HepG2 (cell line): Measurements from ENCODE around the gene SH3PXD2A. TPM values are rescaled to one million over a fixed set of nuclear protein-coding genes. Genes with fewer than 3 reads are reported as not detected.
"Not testable (repeated sequence)": the region's sequence is repeated elsewhere in the genome, so short reads cannot be mapped to it uniquely, and the experiment has no call there.

Experiments used
- ATAC-seq: fragments of 200-7000 bp; cut with Tn5 transposase; 3 replicates; pipeline ENCODE4 v1.9.1; 2020; ENCODE audit warnings: mild to moderate bottlenecking, moderate library complexity
- BruUV-seq: library from RNA; stranded (reverse); fragments of 400-500 nt; replicated peaks from 2 replicates; lab custom pipeline; 2021; lab: Mats Ljungman, UMichigan
- CTCF ChIA-PET: fragments of 300-600 bp; formaldehyde crosslinking; extraction: SDS; loops from one replicate; lab custom pipeline; 2021; ENCODE audit warnings: low total read pairs, inconsistent platforms, low intra/inter-chr PET ratio; lab: Yijun Ruan, JAX
- POLR2A ChIA-PET: fragments of 350-600 bp; sonication (Branson Sonifier 250); formaldehyde crosslinking; loops from one replicate; lab custom pipeline; 2020; ENCODE audit warnings: antibody characterized with exemption, inconsistent platforms; lab: Yijun Ruan, JAX
- DNase-seq: peaks from one replicate; pipeline ENCODE4 v3.0.0-alpha.2; 2015; ENCODE audit warnings: low spot score
- FAIRE-seq: peaks from 3 replicates; lab custom pipeline; 2011; peaks lifted over from hg19 to GRCh38; lab: Jason Lieb, UNC
- H2AFZ ChIP-seq: one replicate; pipeline ENCODE4 v1.6.1; 2011; ENCODE audit warnings: low read length, inconsistent platforms
- H3K27ac ChIP-seq: fragments of 300-600 bp; 3 replicates; pipeline ENCODE4 v1.8.0; 2011; ENCODE audit warnings: mixed run types, mild to moderate bottlenecking, mixed read lengths, low read length, inconsistent platforms; ENCODE audit not compliant: insufficient read depth; ENCODE audit errors: extremely low read length
- H3K27me3 ChIP-seq, 2 experiments: fragments of 200-600 bp in 1 of 2; 2 replicates in 1 of 2; 3 replicates in 1 of 2; pipeline versions ENCODE4 v1.6.0 to v1.8.0; 2011; ENCODE audit warnings: low read length in 2 of 2, mild to moderate bottlenecking in 2 of 2, moderate library complexity in 2 of 2, inconsistent platforms in 1 of 2; ENCODE audit not compliant: insufficient read depth in 2 of 2, control insufficient read depth in 1 of 2
- H3K36me3 ChIP-seq, 2 experiments: fragments of 200-600 bp in 1 of 2; replicated peaks in 1 of 2; 2 replicates in 1 of 2; 3 replicates in 1 of 2; pipeline versions ENCODE4 v1.5.1 to v1.8.0; 2011; ENCODE audit warnings: low read length in 2 of 2, inconsistent platforms in 1 of 2; ENCODE audit not compliant: insufficient read depth in 2 of 2, control insufficient read depth in 1 of 2
- H3K4me1 ChIP-seq: 2 replicates; pipeline ENCODE4 v1.5.1; 2012; ENCODE audit warnings: low read length, inconsistent platforms; ENCODE audit not compliant: insufficient read depth
- H3K4me2 ChIP-seq: 2 replicates; pipeline ENCODE4 v1.6.0; 2011; ENCODE audit warnings: low read depth, low read length, inconsistent platforms
- H3K4me3 ChIP-seq, 3 experiments: fragments of 200-600 bp in 1 of 3; sonication (generic), shearing (Covaris generic) in 1 of 3; replicated peaks in 1 of 3; 2 replicates each; pipeline ENCODE4 v1.5.1; 2011 to 2016; ENCODE audit warnings: low read length in 3 of 3, inconsistent platforms in 2 of 3, low read depth in 2 of 3, mild to moderate bottlenecking in 2 of 3, control low read depth in 1 of 3, mixed read lengths in 1 of 3; ENCODE audit not compliant: insufficient read depth in 1 of 3
- H3K79me2 ChIP-seq: one replicate; pipeline ENCODE4 v1.6.1; 2011; ENCODE audit warnings: low read length, inconsistent platforms; ENCODE audit not compliant: insufficient read depth
- H3K9ac ChIP-seq: 2 replicates; pipeline ENCODE4 v1.6.0; 2011; ENCODE audit warnings: mild to moderate bottlenecking, low read depth, low read length, inconsistent platforms; ENCODE audit not compliant: insufficient read depth
- H3K9me3 ChIP-seq: 2 replicates; pipeline ENCODE4 v1.5.1; 2012; ENCODE audit warnings: mild to moderate bottlenecking, low read length
- H4K20me1 ChIP-seq: 2 replicates; pipeline ENCODE4 v1.6.0; 2011; ENCODE audit warnings: inconsistent platforms, mild to moderate bottlenecking, low read length, moderate library complexity; ENCODE audit not compliant: insufficient read depth
- ARNTL ChIP-seq: sonication (generic); formaldehyde crosslinking; IDR thresholded peaks from 2 replicates; pipeline ENCODE4 v1.4.0; 2020; ENCODE audit warnings: mild to moderate bottlenecking, missing genetic modification reagents
- BRD4 ChIP-seq: sonication (generic); formaldehyde crosslinking; IDR thresholded peaks from 2 replicates; pipeline ENCODE4 v1.4.0; 2020; ENCODE audit warnings: missing genetic modification reagents
- CBFB ChIP-seq: sonication (generic); formaldehyde crosslinking; IDR thresholded peaks from 2 replicates; pipeline ENCODE4 v1.4.0; 2020; ENCODE audit warnings: missing genetic modification reagents
- HIC2 ChIP-seq: sonication (generic); formaldehyde crosslinking; IDR thresholded peaks from 2 replicates; pipeline ENCODE4 v1.9.0; 2022; ENCODE audit warnings: low read depth, missing genetic modification reagents
- HNRNPL ChIP-seq: fragments of 200-400 bp; formaldehyde crosslinking; IDR thresholded peaks from 2 replicates; pipeline ENCODE4 v1.6.1; 2017; ENCODE audit warnings: mild to moderate bottlenecking, low read depth, low read length
- MYNN ChIP-seq: sonication (generic); formaldehyde crosslinking; IDR thresholded peaks from 2 replicates; pipeline ENCODE4 v1.4.0; 2020; ENCODE audit warnings: mild to moderate bottlenecking, low read depth, missing genetic modification reagents
- NCOA5 ChIP-seq: sonication (generic); formaldehyde crosslinking; IDR thresholded peaks from 2 replicates; pipeline ENCODE4 v1.4.0; 2020; ENCODE audit warnings: missing genetic modification reagents
- PLRG1 ChIP-seq: fragments of 450-650 bp; conservative IDR thresholded peaks from 2 replicates; pipeline ENCODE4 v1.6.1; 2016
- RNF2 ChIP-seq: fragments of 450-650 bp; conservative IDR thresholded peaks from 2 replicates; pipeline ENCODE4 v1.6.1; 2016; ENCODE audit warnings: low read depth
- ZBTB2 ChIP-seq: sonication (generic); formaldehyde crosslinking; IDR thresholded peaks from 2 replicates; pipeline ENCODE4 v1.8.0; 2022; ENCODE audit warnings: low read depth, missing genetic modification reagents
- ZNF331 ChIP-seq: sonication (generic); formaldehyde crosslinking; IDR thresholded peaks from 2 replicates; pipeline ENCODE4 v1.4.0; 2020; ENCODE audit warnings: missing genetic modification reagents
- ZNF570 ChIP-seq: sonication (generic); formaldehyde crosslinking; IDR thresholded peaks from 2 replicates; pipeline ENCODE4 v1.4.0; 2020; ENCODE audit warnings: mild to moderate bottlenecking, missing genetic modification reagents, borderline replicate concordance
- ZNF597 ChIP-seq: sonication (generic); formaldehyde crosslinking; IDR thresholded peaks from 2 replicates; pipeline ENCODE4 v1.5.0; 2020; ENCODE audit warnings: missing genetic modification reagents
- WGBS: methylation state at CpG from one replicate; pipeline ENCODE4 v1.1.6; 2017; ENCODE audit warnings: low lambda C conversion rate; 5-methylcytosine and 5-hydroxymethylcytosine counted together
- in situ Hi-C: cut with HindIII; loops from 2 replicates; pipeline ENCODE4 v1.10.0; 2017; ENCODE audit warnings: low pct_unique_long_range_greater_than_20kb; ENCODE audit not compliant: extremely low pct_ligation_motif_present
- intact Hi-C: fragments of 100-400 bp; cut with micrococcal nuclease; formaldehyde crosslinking; loops from one replicate; pipeline ENCODE4 v1.10.0; 2022; ENCODE audit not compliant: unreplicated experiment
- polyA plus RNA-seq, 8 experiments: library from polyadenylated mRNA; depleted of rRNA in 3 of 8; stranded (reverse) in 7 of 8; unstranded in 1 of 8; fragments of >200 nt; fragmentation: Illumina TruSeq in 4 of 8; extraction: Trizol in 4 of 8; gene quantifications; 2 replicates each; pipeline versions ENCODE4 v1.2.1 to v1.2.3, GENCODE V29; 2011 to 2016; ENCODE audit warnings: low read depth in 4 of 8, missing spikeins in 1 of 8, mixed read lengths in 1 of 8; ENCODE audit not compliant: insufficient read depth in 1 of 8
- total RNA-seq, 5 experiments: library from RNA; depleted of rRNA; stranded (reverse); fragments of >200 nt; fragmentation: Illumina TruSeq; extraction: Trizol; gene quantifications; 2 replicates each; pipeline ENCODE4 v1.2.3, GENCODE V29; 2016; ENCODE audit warnings: low read depth in 1 of 5

SH3PXD2A gene
- total and polyA plus RNA-seq, 2 of the 13 experiments (the other 11 are each of a cell fraction or from before 2014, with no cell fraction given), result 11.1 to 11.3 TPM

GRCh38 chr10:103845972-103846371 lies 9.4 kb downstream of the SH3PXD2A start (continued):
- TF ChIP-seq RNF2 (no peak), PLRG1 (no peak), CBFB (CRISPR knock-in tag) (no peak)

- H3K27ac ChIP-seq, intact Hi-C loops, H3K4me2 ChIP-seq, FAIRE-seq, BruUV-seq, in situ Hi-C loops, H3K4me3 ChIP-seq, H2AFZ ChIP-seq, H3K9me3 ChIP-seq, H3K27me3 ChIP-seq, POLR2A ChIA-PET, DNase-seq, CTCF ChIA-PET, H3K9ac ChIP-seq, ATAC-seq: not testable (repeated sequence)
- H3K36me3 ChIP-seq, result peaks cover 9 to 23% of the 10 kb centered on the region in 2 experiments
- H4K20me1 ChIP-seq, result peaks cover 46% of the 10 kb centered on the region
- peaks cover 90% of the 10 kb centered on the region for H3K4me1 ChIP-seq
- 98% methylated on average over 3 of the region's 3 CpGs for WGBS
- peaks cover 91% of the 10 kb centered on the region for H3K79me2 ChIP-seq
These were observed 10.0 kb downstream of the SH3PXD2A start for GRCh38 chr10:103845346-103845745.

- H3K9ac ChIP-seq, result no peak overlapping the region
- DNase-seq (no peak), ATAC-seq (no peak), FAIRE-seq (no peak)
- ChIA-PET POLR2A (interaction anchor here (1.0 to 2.5 kb wide), 3 partner anchors 10 to 30 kb away, joined by 3 to 12 read pairs (median 3); no protein-coding TSS in a partner anchor), CTCF (no interaction called here)
- H3K4me3 ChIP-seq, result no peak overlapping the region
- H3K79me2 ChIP-seq, result peaks cover 90% of the 10 kb centered on the region
- H4K20me1 ChIP-seq, result peaks cover 45% of the 10 kb centered on the region
- 70% methylated on average over 1 of the region's 6 CpGs for WGBS
- H3K27ac ChIP-seq, result no peak overlapping the region
- no peaks in the 10 kb centered on the region for H3K9me3 ChIP-seq
- intact Hi-C loops, result no loop called here
- peaks cover 8 to 9% of the 10 kb centered on the region in 2 experiments; a peak in 4 of 5 replicates for H3K36me3 ChIP-seq
- in situ Hi-C loops, result no loop called here
- H2AFZ ChIP-seq, result no peak overlapping the region
- BruUV-seq, result no TSS peak
- H3K27me3 ChIP-seq, result no peaks in the 10 kb centered on the region
- H3K4me1 ChIP-seq, result peaks cover 90% of the 10 kb centered on the region
- no peak overlapping the region for H3K4me2 ChIP-seq
- TF ChIP-seq HIC2 (no peak), HNRNPL (no peak), BRD4 (CRISPR knock-in tag) (no peak), ZNF597 (no peak), MYNN (CRISPR knock-in tag) (no peak), NCOA5 (CRISPR knock-in tag) (no peak), ARNTL (CRISPR knock-in tag) (no peak), ZBTB2 (CRISPR knock-in tag) (no peak), ZNF570 (no peak), ZNF331 (no peak)
These were observed 11.4 kb downstream of the SH3PXD2A start for GRCh38 chr10:103843854-103844570.
